Upper lobe of left lung (tissue), 4 donors: ENCODE measurements around the gene REXO4.

Experiments
- CTCF ChIP-seq, 6 experiments: fragments of 450-650 bp in 4 of 6; fragments of 200-600 bp in 2 of 6; sonication (generic) in 2 of 6; IDR thresholded peaks; one replicate each; pipeline ENCODE4 v1.5.1; 2016 to 2019; ENCODE audit warnings: antibody characterized with exemption in 6 of 6
- EP300 ChIP-seq, 4 donors: sonication (generic); formaldehyde crosslinking; IDR thresholded peaks; one replicate each; pipeline ENCODE4 v1.5.1; 2017; ENCODE audit warnings: antibody characterized with exemption in 4 of 4, control low read depth in 2 of 4
- POLR2A ChIP-seq, 4 donors: fragments of 450-650 bp; IDR thresholded peaks; one replicate each; pipeline ENCODE4 v1.5.1; 2016 to 2017; ENCODE audit warnings: antibody characterized with exemption in 4 of 4, mild to moderate bottlenecking in 2 of 4

DNA sequence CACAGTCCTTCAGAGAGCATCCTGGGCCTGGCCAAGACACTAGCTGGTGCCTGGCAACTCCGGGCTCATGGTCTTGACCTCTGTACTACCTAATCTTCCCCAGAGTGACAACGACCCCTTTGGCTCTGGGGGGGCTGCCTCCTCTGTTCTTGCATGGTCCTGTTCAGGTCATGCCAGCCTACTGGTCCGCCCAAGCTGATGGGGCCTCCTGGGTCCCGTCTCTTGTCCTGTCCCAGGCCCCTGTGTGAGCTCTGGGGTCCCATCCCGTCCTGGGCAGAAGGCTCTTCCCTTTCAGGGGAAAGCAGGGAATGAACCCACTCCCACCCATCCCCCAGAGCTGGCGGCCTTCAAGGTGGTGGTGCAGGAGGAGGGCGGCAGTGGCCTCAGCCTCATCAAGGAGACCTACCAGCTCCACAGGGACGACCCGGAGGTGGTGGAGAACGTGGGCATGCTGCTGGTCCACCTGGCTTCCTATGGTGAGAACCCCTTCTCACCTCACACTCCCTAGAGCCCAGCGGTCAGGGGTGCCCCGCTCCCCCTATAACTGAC, 13.3 kb downstream of the REXO4 start:
- no peak for TF ChIP-seq CTCF (IDR thresholded peaks at IDR 0.05)
- no peak for TF ChIP-seq EP300 (IDR thresholded peaks at IDR 0.05)
- TF ChIP-seq POLR2A (IDR thresholded peaks at IDR 0.05), result no peak
